ENCODE measurements around the gene WDFY1.

DNA sequence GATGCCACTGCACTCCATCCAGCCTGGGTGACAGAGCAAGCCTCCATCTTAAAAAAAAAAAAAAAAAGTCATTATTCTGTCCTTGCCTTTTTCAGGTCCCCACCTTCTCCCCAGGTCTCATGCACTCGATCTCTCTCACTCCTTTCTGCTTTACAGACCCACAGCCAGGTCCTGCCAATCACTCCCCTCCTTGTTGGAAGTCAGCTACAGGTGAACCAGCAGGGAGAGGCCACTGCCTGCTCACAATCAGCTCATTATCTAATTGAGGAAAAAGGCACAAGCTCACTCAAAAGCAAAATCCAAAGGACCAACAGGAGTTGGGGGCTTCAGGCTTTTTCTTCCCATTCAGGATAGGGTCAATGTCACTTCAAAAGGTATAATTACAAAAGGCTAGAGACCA is 2.0 kb downstream of the WDFY1 start:
- TF ChIP-seq ZNF274 (IDR thresholded peaks at IDR 0.05; ENCODE audit: low read depth, low read length) (no peak), YY1 (IDR thresholded peaks at IDR 0.05; ENCODE audit: insufficient read depth, insufficient read length) (no peak), SUZ12 (IDR thresholded peaks at IDR 0.05; ENCODE audit: extremely low read depth, insufficient read depth, insufficient read length) (no peak)
